ENCODE measurements around the gene LORICRIN. TPM values are rescaled to one million over a fixed set of nuclear protein-coding genes. Genes with fewer than 3 reads are reported as not detected.

The LORICRIN gene
- total RNA-seq, 4 donors from 2014 or later: not detected

DNA sequence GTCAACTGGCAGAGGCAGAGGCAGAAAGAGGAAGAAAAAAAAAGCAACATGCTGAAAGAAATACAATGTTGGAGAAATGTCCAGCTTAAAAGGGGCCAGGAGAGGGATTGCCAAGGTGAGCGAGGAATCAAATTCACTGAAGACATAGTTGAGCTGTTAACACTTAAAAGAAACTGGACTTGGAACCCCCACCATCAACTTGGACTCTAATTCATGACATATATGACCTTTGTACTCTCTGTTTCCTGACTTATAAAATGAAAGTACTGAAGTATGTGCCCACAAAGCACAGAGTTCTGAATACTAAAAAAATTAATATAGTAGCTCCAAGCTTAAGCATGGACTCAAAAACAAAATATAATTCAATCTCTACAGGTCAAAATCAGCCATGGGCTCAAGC is 26.0 kb upstream of the LORICRIN start:
- peaks cover 0 to 7% (median 0%) of the 10 kb centered on the region in 4 donors for H3K27me3 ChIP-seq
- H3K4me3 ChIP-seq: no peak overlapping the region
- no peaks in the 10 kb centered on the region for H3K4me1 ChIP-seq
- intact Hi-C loops (cut with DNase I): no loop called here
- H3K9me3 ChIP-seq: no peaks in the 10 kb centered on the region
- DNase-seq (ENCODE audit: extremely low spot score): no peak
- no peak overlapping the region for H3K27ac ChIP-seq (replicated peaks in 1 of 4)
- no peaks in the 10 kb centered on the region for H3K36me3 ChIP-seq
- no peak for TF ChIP-seq POLR2AphosphoS5 (IDR thresholded peaks at IDR 0.05)
- TF ChIP-seq POLR2A (IDR thresholded peaks at IDR 0.05; ENCODE audit: low read depth): no peak
- TF ChIP-seq CTCF (IDR thresholded peaks at IDR 0.05): no peak
- TF ChIP-seq EP300 (IDR thresholded peaks at IDR 0.05): no peak
- WGBS: 81% methylated on average over 1 of the region's 1 CpG

DNA sequence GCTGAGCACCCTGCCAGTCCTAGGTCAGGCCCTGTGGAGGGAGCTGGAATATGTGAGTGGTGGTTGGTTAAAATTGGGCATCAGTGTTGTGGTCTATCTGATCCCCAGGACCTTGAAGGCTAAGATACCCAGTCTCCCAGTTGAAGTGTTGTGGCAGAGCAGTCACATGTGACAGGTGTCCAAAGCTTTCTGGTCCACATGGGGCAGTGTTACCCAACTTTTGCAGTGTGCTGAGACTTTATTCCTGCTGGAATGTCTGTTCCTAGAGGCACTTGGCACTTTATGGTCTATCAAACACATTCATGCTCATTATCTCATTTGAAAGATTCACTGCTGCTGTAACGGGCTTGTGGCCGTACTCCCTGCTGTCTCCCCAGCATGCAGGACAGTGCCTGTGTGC is 21.0 kb upstream of the LORICRIN start:
- no peak for TF ChIP-seq EP300 (IDR thresholded peaks at IDR 0.05)
- TF ChIP-seq POLR2A (IDR thresholded peaks at IDR 0.05; ENCODE audit: low read depth): no peak
- TF ChIP-seq POLR2AphosphoS5 (IDR thresholded peaks at IDR 0.05): no peak
- TF ChIP-seq CTCF (IDR thresholded peaks at IDR 0.05): no peak
- H3K4me3 ChIP-seq: no peak overlapping the region
- H3K27me3 ChIP-seq: no peaks in the 10 kb centered on the region
- DNase-seq (ENCODE audit: extremely low spot score): no peak
- H3K36me3 ChIP-seq: no peaks in the 10 kb centered on the region
- no peaks in the 10 kb centered on the region for H3K4me1 ChIP-seq
- intact Hi-C loops (cut with DNase I): no loop called here
- WGBS: 85% methylated on average over 2 of the region's 2 CpGs
- no peak overlapping the region for H3K27ac ChIP-seq (replicated peaks in 1 of 4)
- H3K9me3 ChIP-seq: no peaks in the 10 kb centered on the region

DNA sequence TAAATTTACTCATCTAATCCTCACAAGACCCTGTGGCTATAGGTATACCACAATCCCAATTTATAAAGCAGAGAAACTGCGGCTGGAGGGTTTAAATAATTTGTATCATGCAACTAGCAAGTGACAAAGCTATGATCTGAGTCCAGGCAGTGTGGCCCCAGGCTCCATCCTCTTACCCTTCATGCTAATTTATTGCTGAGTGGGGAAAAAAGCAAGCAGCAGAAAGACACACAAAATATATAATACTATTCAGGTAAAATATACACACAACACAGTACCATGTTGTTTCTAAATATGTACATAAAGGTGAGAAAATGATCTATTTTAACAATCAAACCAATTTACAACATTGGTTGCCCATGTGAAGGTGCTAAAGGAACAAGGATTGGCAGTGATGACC is 17.3 kb upstream of the LORICRIN start:
- intact Hi-C loops (cut with DNase I): no loop called here
- Histone ChIP-seq H3K4me3 (no peak overlapping the region), H3K27me3 (peaks cover 0 to 6% (median 0%) of the 10 kb centered on the region in 4 donors), H3K36me3 (no peaks in the 10 kb centered on the region), H3K9me3 (no peaks in the 10 kb centered on the region), H3K4me1 (no peaks in the 10 kb centered on the region), H3K27ac (replicated peaks in 1 of 4) (no peak overlapping the region)
- TF ChIP-seq POLR2A (IDR thresholded peaks at IDR 0.05; ENCODE audit: low read depth) (no peak), EP300 (IDR thresholded peaks at IDR 0.05) (no peak)
- no peak for DNase-seq (ENCODE audit: extremely low spot score)
- WGBS: 93% methylated on average over 1 of the region's 1 CpG

- Histone ChIP-seq H3K9me3 (no peaks in the 10 kb centered on the region), H3K27ac (replicated peaks in 1 of 4) (no peak overlapping the region), H3K27me3 (peaks cover 0 to 14% (median 0%) of the 10 kb centered on the region in 4 donors), H3K4me3 (no peak overlapping the region), H3K4me1 (peaks cover 0 to 6% (median 0%) of the 10 kb centered on the region in 4 donors), H3K36me3 (no peaks in the 10 kb centered on the region)
- intact Hi-C loops (cut with DNase I): no loop called here
- peak; percentile 72 for DNase-seq (ENCODE audit: extremely low spot score)
- WGBS: 84% methylated on average over 4 of the region's 4 CpGs
- TF ChIP-seq CTCF (IDR thresholded peaks at IDR 0.05) (no peak), POLR2A (IDR thresholded peaks at IDR 0.05; ENCODE audit: low read depth) (no peak), EP300 (IDR thresholded peaks at IDR 0.05) (no peak), POLR2AphosphoS5 (IDR thresholded peaks at IDR 0.05) (no peak)
Observed at GRCh38 chr1:153245466-153245865, 14.0 kb upstream of the LORICRIN start.

GRCh38 chr1:153246018-153246417 is 13.5 kb upstream of the LORICRIN start:
- peak; percentile 62 for DNase-seq (ENCODE audit: extremely low spot score)
- H3K27me3 ChIP-seq: peaks cover 0 to 14% (median 0%) of the 10 kb centered on the region in 4 donors
- H3K4me1 ChIP-seq: peaks cover 0 to 6% (median 0%) of the 10 kb centered on the region in 4 donors
- no peaks in the 10 kb centered on the region for H3K9me3 ChIP-seq
- no peak overlapping the region for H3K4me3 ChIP-seq
- WGBS: 81% methylated on average over 1 of the region's 1 CpG
- intact Hi-C loops (cut with DNase I): no loop called here
- no peak overlapping the region for H3K27ac ChIP-seq (replicated peaks in 1 of 4)
- H3K36me3 ChIP-seq: no peaks in the 10 kb centered on the region
- TF ChIP-seq CTCF (IDR thresholded peaks at IDR 0.05) (no peak), POLR2AphosphoS5 (IDR thresholded peaks at IDR 0.05) (no peak), POLR2A (IDR thresholded peaks at IDR 0.05; ENCODE audit: low read depth) (no peak), EP300 (IDR thresholded peaks at IDR 0.05) (no peak)
